Measurements from ENCODE around the gene IL1F10. TPM values are rescaled to one million over a fixed set of nuclear protein-coding genes. Genes with fewer than 3 reads are reported as not detected.

IL1F10 gene
- total and polyA plus RNA-seq, 8 donors: not detected

- Histone ChIP-seq H3K4me1 (no peaks in the 10 kb centered on the region), H3K9me3 (peaks cover 0 to 19% of the 10 kb centered on the region in 2 donors), H3K27ac (no peak overlapping the region), H3K4me3 (no peak overlapping the region), H3K36me3 (no peaks in the 10 kb centered on the region), H3K27me3 (no peaks in the 10 kb centered on the region)
- intact Hi-C loops (cut with DNase I): no loop called here
- ATAC-seq: no peak
- TF ChIP-seq, protein P1, sequence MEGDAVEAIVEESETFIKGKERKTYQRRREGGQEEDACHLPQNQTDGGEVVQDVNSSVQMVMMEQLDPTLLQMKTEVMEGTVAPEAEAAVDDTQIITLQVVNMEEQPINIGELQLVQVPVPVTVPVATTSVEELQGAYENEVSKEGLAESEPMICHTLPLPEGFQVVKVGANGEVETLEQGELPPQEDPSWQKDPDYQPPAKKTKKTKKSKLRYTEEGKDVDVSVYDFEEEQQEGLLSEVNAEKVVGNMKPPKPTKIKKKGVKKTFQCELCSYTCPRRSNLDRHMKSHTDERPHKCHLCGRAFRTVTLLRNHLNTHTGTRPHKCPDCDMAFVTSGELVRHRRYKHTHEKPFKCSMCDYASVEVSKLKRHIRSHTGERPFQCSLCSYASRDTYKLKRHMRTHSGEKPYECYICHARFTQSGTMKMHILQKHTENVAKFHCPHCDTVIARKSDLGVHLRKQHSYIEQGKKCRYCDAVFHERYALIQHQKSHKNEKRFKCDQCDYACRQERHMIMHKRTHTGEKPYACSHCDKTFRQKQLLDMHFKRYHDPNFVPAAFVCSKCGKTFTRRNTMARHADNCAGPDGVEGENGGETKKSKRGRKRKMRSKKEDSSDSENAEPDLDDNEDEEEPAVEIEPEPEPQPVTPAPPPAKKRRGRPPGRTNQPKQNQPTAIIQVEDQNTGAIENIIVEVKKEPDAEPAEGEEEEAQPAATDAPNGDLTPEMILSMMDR (IDR thresholded peaks at IDR 0.05): no peak
- no peak for DNase-seq
These were observed 16.6 kb upstream of the IL1F10 start for GRCh38 chr2:113050921-113051895.

- Histone ChIP-seq H3K27ac (no peak within 1 kb of the TSS), H3K4me1 (no peaks in the 10 kb centered on the region), H3K4me3 (no peak within 1 kb of the TSS), H3K27me3 (no peaks in the 10 kb centered on the region), H3K36me3 (no peaks in the 10 kb centered on the region), H3K9me3 (peaks cover 0 to 19% of the 10 kb centered on the region in 2 donors)
- DNase-seq (no peak), ATAC-seq (no peak)
- intact Hi-C loops (cut with DNase I): no loop called here
- TF ChIP-seq, protein P1 (IDR thresholded peaks at IDR 0.05): no peak
These were observed 15.3 kb upstream of the IL1F10 start, which contains the start of gene IL36B for GRCh38 chr2:113052396-113052917. Gene IL36B, minus strand, starts transcription at chr2:113052867.

DNA sequence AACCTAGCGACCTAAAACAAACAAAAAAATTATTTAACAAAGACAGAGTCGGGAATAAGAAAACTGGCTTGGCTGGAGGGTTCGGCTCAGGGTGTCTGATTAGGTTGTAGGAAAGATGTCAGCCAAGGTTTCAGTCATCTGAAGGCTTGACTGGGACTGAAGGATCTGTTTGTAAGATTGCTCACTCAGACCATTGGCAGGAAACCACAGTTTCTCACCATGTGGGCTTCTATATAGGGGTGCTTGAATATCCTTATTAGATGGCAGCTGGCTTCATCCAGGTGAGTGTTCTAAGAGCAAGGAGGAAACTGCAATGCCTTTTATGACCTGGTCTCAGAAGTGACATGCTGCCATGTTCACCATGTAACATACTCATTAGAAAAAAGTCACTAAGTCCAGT, 14.1 kb upstream of the IL1F10 start:
- Histone ChIP-seq H3K4me3 (no peak overlapping the region), H3K27ac (no peak overlapping the region), H3K36me3 (no peaks in the 10 kb centered on the region), H3K4me1 (no peaks in the 10 kb centered on the region), H3K9me3 (peaks cover 0 to 19% of the 10 kb centered on the region in 2 donors), H3K27me3 (no peaks in the 10 kb centered on the region)
- ATAC-seq: no peak
- TF ChIP-seq, protein P1 (IDR thresholded peaks at IDR 0.05): no peak
- intact Hi-C loops (cut with DNase I): no loop called here
- no peak for DNase-seq

DNA sequence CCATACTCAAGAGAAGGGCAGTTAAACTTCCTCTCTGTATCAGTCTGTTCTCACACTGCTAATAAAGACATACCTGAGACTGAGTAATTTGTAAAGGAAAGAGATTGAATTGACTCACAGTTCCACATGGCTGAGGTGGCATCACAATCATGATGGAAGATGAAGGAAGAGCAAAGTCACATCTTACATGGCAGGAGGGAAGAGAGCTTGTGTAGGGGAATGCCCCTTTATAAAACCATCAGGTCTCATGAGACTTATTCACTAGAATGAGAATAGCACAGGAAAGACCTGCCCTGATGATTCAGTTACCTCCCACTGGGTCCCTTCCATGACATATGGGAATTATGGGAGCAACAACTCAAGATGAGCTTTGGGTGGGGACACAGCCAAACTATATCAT, 13.7 kb upstream of the IL1F10 start:
- no peaks in the 10 kb centered on the region for H3K27me3 ChIP-seq
- DNase-seq (no peak), ATAC-seq (no peak)
- intact Hi-C loops (cut with DNase I): no loop called here
- H3K36me3 ChIP-seq: no peaks in the 10 kb centered on the region
- no peak overlapping the region for H3K27ac ChIP-seq
- H3K4me1 ChIP-seq: no peaks in the 10 kb centered on the region
- H3K9me3 ChIP-seq: peaks cover 0 to 19% of the 10 kb centered on the region in 2 donors
- TF ChIP-seq, protein P1 (IDR thresholded peaks at IDR 0.05): no peak
- no peak overlapping the region for H3K4me3 ChIP-seq

DNA sequence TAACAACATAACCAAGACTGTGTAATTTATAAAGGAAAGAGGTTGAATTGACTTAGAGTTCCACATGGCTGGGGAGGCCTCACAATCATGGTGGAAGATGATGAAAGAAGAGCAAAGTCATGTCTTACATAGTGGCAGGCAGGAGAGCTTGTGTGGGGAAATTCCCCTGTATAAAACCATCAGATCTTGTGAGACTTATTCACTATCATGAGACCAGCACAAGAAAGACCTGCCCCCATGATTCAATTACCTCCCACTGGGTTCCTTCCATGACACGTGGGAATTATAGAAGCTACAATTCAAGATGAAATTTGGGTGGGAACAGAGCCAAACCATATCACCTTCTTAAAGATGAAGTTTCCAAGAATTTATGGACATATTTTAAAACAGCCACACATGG, 11.2 kb upstream of the IL1F10 start:
- Histone ChIP-seq H3K4me1 (no peaks in the 10 kb centered on the region), H3K36me3 (no peaks in the 10 kb centered on the region), H3K9me3 (peaks cover 0 to 11% of the 10 kb centered on the region in 2 donors), H3K27ac (no peak overlapping the region), H3K4me3 (no peak overlapping the region), H3K27me3 (no peaks in the 10 kb centered on the region)
- DNase-seq: no peak
- intact Hi-C loops (cut with DNase I): no loop called here
- no peak for ATAC-seq
- TF ChIP-seq, protein P1 (IDR thresholded peaks at IDR 0.05): no peak
